WI38 (cell line): ENCODE results near the gene C11orf58.

Experiments used
- H3K4me3 ChIP-seq: 2 replicates; pipeline ENCODE4 v1.5.1; 2011; ENCODE audit warnings: low read depth, mild to moderate bottlenecking, control low read depth, low read length
- CTCF ChIP-seq: IDR thresholded peaks from 2 replicates; pipeline ENCODE4 v1.5.1; 2012; ENCODE audit warnings: low read depth, mild to moderate bottlenecking, control low read depth, low read length

Gene C11orf58

GRCh38 chr11:16769386-16769785 lies 30.9 kb downstream of the C11orf58 start:
- no peak overlapping the region for H3K4me3 ChIP-seq
- TF ChIP-seq CTCF, result no peak

- H3K4me3 ChIP-seq, result no peak overlapping the region
- no peak for TF ChIP-seq CTCF
Measured at GRCh38 chr11:16770016-16770415, 31.6 kb downstream of the C11orf58 start.

GRCh38 chr11:16771350-16772140 lies 33.1 kb downstream of the C11orf58 start:
- no peak overlapping the region for H3K4me3 ChIP-seq
- TF ChIP-seq CTCF, result no peak

- no peak for TF ChIP-seq CTCF
- no peak overlapping the region for H3K4me3 ChIP-seq
Measured at GRCh38 chr11:16772141-16772512, 33.7 kb downstream of the C11orf58 start.

GRCh38 chr11:16773981-16774935 lies 35.8 kb downstream of the C11orf58 start:
- no peak for TF ChIP-seq CTCF
- no peak overlapping the region for H3K4me3 ChIP-seq

GRCh38 chr11:16774936-16775613 lies 36.6 kb downstream of the C11orf58 start:
- TF ChIP-seq CTCF, result no peak
- no peak overlapping the region for H3K4me3 ChIP-seq
